NCI-H1417 (cell line): ENCODE data around the gene NUP153.
"Not testable (repeated sequence)": the region's sequence is repeated elsewhere in the genome, so short reads cannot be mapped to it uniquely, and the experiment has no call there.

Experiments
- DNase-seq, 3 experiments: peaks; one replicate each; lab custom pipeline; 2025; lab: John Stamatoyannopoulos, UW

Gene NUP153

DNA sequence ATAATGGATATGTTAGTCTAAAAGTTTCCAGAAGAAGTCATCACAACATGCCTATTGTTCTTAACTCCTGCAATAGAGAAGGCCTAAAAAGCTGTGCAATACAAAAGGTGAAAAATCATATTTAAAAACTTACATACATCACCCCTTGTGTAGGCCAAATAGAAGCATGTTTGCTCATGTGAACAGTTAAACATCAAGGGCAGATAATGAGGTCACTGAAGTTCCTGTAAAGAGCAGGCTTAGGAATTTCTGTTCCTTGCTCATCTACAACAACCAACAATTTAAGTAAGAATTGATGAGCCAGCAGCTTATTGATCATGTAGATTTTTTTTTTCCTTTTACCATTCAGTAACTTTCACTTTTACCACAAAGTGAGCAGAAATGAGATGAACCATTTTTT lies 7.5 kb upstream of the NUP153 start:
- no peak for DNase-seq

- no peak for DNase-seq
Measured at GRCh38 chr6:17712576-17712975, 5.9 kb upstream of the NUP153 start.

GRCh38 chr6:17710331-17710730 lies 3.6 kb upstream of the NUP153 start:
- DNase-seq = no peak

DNA sequence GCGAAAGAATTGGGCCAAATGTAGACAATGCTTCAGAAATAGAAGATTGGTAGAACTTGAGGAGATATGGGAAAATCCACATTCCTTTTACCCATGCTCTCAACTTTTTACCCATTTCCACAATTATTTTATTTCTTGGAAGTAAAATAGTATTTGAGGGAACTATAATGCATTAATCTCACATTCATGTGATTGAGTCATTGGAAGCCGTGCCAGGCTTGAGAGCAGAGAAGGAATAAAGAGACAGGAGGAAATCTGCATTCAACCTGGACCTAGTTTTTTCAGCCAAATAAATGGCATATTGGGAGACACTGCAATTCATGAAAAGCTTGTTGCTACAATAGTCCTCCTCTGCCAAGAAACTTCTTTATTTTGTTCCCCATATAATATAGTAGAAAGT lies 2.8 kb upstream of the NUP153 start:
- no peak for DNase-seq

GRCh38 chr6:17708035-17708434 lies 1.3 kb upstream of the NUP153 start:
- not testable (repeated sequence) for DNase-seq

DNA sequence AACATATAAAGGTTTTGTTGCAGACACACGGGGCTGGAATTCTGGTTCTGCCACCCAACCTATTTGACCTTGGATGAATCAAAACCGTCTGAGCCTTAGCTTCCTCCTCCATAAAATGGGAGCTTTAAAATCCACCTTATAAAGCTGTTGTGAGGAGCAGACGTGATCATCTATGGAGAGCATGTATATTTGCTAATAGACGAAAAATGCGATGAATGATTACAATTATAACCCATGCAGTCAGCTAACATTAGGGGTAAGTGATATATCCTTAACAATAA lies 586 bp upstream of the NUP153 start:
- no peak for DNase-seq

DNA sequence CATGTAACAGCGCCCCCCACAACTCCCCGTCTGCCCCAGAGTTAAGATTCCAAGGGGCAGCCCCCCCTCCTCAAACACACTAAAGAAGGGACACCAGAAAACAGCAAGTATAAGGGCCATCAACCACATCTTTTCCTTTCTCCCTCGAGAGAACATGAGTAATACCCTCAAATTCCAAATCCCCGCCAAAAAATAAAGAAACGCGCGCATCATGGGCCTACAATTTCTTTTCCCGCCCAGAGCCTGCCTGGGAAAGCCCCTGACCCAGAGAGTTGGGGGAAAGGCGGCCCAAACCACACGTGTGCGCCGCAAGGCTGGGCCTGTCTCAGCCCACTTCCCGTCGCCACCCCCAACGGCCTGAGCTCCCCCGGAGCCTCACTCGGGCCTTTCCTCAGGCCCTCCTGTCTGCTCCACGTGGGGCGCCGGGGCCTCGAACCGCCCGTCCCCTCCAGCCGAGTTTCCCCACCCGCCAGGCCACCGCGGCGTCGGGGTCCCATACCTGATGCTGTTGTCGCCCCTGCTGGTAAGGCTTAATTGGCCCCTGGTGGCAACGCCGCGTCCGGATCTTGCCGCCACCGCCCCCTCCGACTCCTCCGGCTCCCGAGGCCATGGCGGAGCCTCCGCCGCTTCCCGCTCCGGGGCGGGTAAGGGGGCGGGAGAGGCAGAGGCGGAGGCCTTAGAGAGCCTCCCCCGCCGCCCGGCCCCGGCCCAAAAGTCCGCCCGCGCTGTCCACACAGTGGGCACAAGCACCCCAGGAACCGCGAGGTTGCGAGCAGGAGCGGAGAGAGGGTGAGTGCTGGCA lies 746 bp downstream of the NUP153 start:
- DNase-seq = peak; percentile 37 to 89 (median 84)

GRCh38 chr6:17705428-17705777 lies 1.3 kb downstream of the NUP153 start:
- DNase-seq = no peak

DNA sequence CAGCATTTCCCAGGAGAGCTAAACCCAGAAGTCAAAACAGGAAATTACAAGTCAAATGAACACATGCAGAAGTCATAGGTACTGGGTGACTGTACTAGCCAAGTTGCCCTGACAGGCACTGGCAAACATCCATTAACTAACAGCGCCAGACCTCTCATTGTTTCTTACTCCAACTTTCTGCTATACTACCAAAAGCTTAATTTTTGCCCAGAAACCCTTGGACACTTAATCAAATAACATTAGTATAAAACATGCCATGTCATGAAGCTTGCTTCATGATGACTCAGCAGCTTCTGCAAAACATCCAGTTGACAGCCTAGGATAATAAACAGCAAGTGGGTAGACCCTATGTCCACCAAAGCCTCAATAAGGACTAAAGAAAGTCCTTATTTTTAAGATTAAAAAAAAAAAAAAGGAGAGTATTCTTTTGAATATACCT lies 3.5 kb downstream of the NUP153 start:
- no peak for DNase-seq

- no peak for DNase-seq
Measured at GRCh38 chr6:17700421-17701416, 6.0 kb downstream of the NUP153 start.

DNA sequence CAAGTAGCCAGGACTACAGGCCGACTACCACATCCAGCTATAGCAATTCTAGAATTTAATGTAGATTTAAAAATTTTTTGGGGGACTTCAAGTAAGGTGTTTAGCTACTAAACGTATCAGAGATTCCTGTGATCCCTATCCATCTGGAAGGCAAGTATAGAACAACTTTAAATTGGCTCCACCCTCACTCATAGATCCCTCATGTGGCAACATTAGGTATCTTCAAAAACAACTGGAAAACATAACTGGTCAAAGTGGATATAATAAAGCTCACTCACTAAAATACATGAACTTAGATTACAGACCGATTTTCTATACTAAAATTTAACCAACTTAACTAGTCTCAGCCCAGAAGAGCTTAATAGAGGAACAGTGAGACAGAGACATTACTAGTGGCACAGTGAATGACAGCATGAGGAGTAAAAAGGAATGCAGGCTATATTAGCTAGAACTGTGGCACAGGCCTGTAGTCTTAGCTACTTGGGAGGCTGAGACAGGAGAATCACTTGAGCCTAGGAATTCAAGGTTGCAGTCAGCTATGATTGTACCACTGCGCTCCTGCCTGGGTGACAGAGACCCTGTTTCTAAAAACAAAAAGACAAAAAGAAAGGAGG lies 14.7 kb downstream of the NUP153 start:
- no peak for DNase-seq

DNA sequence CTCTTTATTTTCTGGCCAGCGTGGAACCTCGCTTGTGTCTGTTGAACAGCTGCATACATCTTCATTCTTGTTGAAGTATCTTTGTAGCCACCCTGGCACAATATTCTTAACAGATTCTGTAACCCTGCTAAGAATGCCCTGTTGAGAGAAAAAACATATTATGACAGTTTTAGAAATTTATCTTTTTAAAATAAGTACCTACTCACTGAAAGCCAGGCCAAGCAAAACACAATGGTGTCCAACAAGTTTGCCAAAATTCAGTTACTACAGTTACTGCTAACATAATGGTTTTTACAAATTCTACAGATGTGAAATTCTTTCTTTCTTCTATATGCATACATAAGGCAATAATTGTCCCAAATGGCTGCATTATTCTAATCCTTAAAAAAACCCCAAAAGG lies 18.2 kb downstream of the NUP153 start:
- DNase-seq = no peak

DNA sequence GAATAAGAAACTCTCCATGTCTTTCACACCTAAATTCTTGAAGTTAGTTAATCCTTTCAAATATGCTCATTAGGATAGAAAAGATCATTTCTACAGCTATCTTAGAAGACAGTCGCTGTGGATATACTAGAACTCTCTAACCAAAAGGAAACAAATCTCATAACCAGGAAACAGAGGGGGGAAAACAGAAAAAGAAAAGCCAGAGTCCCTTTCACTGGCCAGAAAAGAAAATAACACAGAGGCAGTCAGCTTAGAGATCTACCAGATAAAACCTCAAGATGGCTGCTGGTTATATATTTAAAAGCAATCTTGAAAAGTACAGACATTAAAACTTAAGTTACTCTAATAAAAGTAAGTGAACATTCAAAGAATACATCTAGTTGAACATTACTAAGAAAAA lies 19.6 kb downstream of the NUP153 start:
- no peak for DNase-seq

- no peak for DNase-seq
Measured at GRCh38 chr6:17684134-17684533, 22.6 kb downstream of the NUP153 start.

- no peak for DNase-seq
Measured at GRCh38 chr6:17683428-17683827, 23.3 kb downstream of the NUP153 start.

DNA sequence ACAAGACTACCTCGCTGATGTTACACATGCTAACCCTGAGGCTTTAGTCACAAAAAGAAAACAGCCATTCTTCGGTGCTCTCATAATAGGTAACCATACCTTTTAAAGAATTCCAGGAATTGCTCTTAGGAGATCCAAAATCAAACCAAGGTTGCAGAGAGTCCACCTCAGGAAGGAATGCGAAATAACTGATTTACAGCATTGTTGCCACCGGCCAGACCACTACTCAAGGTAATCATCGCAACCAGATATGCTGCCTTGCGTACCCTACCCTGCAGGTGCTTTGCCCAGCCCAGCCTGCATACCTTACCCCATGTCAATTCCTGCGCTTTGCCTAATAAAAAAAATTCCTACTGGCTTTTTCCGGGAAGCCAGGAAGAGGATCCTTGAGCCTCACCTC lies 27.0 kb downstream of the NUP153 start:
- DNase-seq = no peak

- no peak for DNase-seq
Measured at GRCh38 chr6:17677602-17678001, 29.1 kb downstream of the NUP153 start.

DNA sequence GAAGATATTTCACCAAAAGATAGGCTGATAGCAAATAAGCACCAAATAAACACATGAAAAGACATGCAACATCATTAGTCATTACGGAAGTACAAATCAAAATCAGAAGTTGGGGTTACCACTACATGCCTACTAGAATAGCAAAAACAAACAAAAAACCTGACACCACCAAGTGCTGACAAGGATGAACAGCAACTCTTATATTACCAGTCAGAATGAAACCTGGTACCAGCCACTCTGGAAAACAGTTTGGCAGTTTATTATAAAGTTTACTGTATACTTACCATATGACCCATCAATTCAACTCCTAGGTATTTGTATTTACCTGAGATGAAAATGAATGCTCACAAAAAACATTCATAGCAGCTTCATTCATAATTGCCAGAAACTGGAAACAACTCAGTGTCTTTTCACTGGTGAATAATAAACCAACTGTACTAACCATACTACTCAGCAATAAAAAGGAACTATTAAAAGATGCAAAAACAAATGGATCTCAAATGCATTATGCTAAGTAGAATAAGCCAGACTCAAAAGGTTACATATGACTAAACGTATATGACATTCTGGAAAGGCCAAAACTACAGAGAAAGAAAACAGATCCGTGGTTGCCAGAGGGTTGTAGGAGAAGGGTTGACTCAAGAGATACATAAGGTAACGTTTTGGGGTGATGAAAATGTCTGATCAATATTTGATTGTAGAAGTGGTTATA lies 33.0 kb downstream of the NUP153 start:
- DNase-seq = no peak

DNA sequence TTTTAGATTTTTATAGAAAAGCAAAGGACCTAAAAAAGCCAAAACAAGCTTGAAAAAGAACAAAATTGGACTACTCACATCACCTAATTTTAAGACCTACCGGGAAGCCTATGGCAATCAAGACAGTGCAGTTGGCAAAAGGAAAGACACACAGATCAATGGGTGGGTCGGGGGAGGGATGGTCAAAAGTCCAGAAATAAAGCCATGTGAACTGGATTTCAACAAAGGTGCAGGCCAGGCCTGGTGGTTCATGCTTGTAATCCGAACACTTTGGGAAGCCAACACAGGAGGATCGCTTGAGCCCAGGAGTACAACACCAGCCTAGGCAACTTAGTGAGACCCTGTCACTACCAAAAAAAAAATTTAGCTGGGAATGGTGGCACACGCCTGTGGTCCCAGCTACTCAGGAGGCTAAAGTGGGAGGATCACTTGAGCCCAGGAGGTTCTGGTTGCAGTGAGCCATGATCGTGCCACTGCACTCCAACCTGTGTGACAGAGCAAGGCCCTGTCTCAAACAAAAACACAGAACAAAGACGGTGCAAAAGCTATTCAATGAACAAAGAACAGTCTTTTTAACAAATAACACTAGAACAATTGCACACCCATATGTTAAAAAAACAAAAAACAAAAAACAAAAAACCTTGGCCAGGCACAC lies 34.5 kb downstream of the NUP153 start:
- DNase-seq = no peak

GRCh38 chr6:17666646-17667045 lies 40.1 kb downstream of the NUP153 start:
- no peak for DNase-seq

GRCh38 chr6:17665132-17665531 lies 41.6 kb downstream of the NUP153 start:
- no peak for DNase-seq

GRCh38 chr6:17663226-17663625 lies 43.5 kb downstream of the NUP153 start:
- DNase-seq = no peak
